Activated T-helper 1 cell treated with anti-CD3 and anti-CD28 coated beads, Interleukin-2, amount 50 U/mL, for 16 hours (primary cell): Measurements from ENCODE around the gene EYA2.
A peak's percentile ranks its signal among the peaks of the same experiment; 100 is the strongest.
"Not testable (repeated sequence)": the region's sequence is repeated elsewhere in the genome, so short reads cannot be mapped to it uniquely, and the experiment has no call there.

Experiments used
- DNase-seq, 2 donors: peaks; one replicate each; pipeline ENCODE4 v3.0.0-alpha.2; 2020; ENCODE audit warnings: low read depth in 1 of 2, low spot score in 1 of 2

The EYA2 gene

GRCh38 chr20:47167846-47168245 is 273.2 kb downstream of the EYA2 start:
- DNase-seq, result no peak

- no peak for DNase-seq
Measured at GRCh38 chr20:47172579-47172978, 277.9 kb downstream of the EYA2 start.

DNA sequence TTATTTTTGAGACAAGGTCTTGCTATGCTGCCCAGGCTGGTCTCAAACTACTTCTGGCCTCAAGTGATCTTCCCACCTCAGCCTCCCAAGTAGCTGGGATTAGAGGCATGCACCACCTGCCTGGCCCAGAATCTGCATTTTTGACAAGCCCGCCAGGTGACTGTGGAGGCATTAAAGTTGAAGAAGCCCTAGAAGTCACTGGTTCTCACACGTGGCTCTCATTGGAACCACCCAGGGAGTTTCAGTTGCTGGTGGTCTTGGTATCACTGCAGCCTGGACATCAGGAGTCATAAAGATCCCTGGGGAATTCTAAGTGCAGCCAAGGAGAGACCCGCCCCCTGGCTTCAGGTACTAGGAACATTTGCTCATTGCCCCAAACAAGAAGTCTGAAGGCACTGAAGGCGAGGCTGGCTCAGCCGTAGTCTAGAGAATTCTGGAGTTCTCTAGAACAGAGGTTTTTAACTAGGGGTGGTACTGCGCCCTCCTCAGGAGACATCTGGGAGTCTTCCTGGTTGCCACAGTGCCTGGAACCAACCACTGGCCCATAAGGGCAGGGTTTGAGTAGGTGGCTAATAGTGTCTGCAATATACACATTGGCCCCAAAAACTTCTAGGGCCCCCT is 279.1 kb downstream of the EYA2 start:
- DNase-seq, result no peak

DNA sequence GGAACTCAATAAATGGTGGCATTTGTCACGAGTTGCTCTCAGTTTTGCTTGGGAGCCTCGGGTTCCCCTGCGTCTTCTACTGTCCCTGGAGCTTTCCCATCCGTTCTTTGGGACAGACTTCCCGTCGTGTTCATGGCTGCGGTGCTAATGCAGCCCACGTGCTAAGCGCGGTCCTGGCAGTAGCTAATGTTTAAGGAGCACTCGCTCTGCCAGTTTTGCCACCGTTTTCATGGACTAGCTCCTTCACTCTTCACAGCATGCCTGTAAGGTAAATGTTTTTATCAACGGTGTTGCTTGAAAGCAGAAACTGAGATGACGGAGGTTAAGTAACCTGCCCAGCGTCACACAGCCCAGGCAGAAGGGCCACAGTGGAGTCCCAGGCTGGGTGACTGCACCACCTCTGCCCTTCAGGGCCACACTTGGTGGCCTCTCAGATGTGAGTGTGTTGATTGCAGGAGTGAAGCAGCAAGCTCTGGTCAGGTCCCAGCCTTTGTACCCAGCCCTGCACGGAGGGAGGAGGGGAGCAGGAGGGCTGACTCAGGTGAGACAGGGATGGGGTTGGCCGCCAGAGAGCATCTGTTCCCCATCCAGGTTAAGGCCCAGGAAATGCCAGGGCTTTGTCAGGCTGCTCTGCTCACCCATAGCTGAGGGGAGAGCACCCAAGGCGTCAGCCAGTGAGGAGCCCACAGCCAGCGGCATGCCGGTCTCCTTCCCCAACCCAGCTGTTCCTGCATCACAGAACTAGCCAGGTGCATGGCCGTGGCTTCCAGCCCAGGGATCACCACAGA is 280.0 kb downstream of the EYA2 start:
- DNase-seq, result no peak

GRCh38 chr20:47175493-47175892 is 280.9 kb downstream of the EYA2 start:
- DNase-seq, result no peak

- DNase-seq, result not testable (repeated sequence)
Measured at GRCh38 chr20:47176217-47176616, 281.6 kb downstream of the EYA2 start.

GRCh38 chr20:47178277-47178676 is 283.6 kb downstream of the EYA2 start:
- no peak for DNase-seq

- no peak for DNase-seq
Measured at GRCh38 chr20:47178851-47179250, 284.2 kb downstream of the EYA2 start.

GRCh38 chr20:47179267-47179666 is 284.6 kb downstream of the EYA2 start:
- no peak for DNase-seq

DNA sequence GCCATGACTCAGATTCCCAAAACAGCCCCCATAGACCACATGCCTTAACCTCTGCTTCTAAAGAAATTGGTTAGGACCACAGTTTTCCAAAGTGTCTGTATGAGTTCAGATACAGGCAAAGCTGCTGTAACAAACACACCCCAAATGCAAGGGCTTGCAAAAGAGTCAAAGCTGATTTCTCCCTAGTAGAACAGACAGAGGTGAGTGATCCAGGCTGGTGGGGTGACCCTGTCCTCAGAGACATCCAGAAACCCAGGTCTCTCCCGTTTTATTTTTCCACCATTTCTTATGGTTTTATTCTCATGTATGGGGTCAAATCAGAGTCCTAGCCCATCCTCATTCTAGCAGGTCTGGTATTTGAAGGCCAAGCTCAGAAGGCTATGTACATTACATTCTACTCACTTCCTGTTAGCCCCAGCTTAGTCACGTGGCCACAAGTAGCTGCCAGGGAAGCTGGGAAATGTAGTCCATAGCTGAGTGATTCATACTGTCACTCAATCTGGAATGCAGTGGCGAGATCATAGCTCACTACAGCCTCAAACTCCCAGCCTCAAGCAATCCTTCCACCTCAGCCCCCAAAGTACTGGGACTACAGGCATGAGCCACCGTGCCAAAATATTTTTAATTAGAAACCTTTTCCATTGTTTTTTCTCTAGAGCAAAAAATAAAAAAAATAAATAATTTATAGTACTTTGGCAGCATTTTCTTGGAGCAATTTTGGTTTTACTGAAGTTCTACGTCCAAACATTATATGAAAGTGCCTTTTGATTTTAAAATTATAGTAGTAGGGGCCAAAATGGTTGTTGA is 286.6 kb downstream of the EYA2 start:
- no peak for DNase-seq

DNA sequence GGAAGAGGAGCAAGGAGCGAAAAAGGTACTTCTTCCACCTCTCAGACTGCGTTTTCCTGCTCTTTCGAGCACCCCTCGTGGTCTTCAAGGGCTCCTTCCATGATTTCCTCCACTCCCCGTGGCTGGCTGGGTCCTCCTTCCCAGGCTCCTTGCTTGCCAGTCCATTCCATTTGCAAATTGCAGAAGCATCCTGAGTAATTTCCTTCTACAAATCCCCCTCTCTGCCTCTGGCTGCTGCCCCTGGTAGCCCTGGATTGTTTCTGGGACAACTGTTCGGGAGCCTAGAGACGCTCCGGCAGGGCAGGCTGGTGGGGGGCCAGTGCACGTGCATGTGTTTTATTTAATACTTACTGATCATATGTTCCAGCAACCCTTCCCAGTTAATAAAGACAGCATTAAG is 288.7 kb downstream of the EYA2 start:
- no peak for DNase-seq

DNA sequence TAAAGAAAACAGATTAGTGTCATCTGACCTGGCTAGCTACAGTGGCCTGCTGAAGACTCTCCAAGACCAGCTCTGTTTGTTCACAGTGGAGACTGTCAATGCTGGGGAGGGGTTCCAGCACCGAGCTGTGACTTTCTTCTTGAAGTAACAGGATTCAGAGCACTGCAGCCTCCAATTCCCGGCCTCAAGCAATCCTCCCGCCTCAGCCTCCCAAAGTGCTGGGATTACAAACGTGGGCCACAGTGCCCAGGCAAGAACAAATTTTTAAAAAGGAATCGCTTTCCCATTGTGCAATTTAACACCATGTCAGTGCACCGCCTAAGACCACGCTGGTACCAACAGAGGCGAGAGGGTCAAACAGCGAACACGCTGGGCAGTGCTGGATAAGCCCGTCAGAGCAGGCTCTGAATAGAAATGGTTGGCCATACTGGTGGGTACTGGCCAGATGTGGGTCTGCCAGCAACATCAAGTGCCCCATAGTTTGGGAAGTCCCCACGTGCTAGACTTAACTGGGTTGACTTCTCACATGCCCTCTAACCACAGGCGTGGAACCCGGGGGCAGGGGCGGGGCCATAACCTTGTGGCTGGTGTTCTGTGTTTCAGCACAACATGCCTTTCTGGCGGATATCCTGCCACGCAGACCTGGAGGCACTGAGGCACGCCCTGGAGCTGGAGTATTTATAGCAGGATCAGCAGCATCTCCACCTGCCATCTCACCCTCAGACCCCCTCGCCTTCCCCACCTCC is 293.0 kb downstream of the EYA2 start:
- no peak for DNase-seq

GRCh38 chr20:47188540-47188939 is 293.9 kb downstream of the EYA2 start:
- no peak for DNase-seq

DNA sequence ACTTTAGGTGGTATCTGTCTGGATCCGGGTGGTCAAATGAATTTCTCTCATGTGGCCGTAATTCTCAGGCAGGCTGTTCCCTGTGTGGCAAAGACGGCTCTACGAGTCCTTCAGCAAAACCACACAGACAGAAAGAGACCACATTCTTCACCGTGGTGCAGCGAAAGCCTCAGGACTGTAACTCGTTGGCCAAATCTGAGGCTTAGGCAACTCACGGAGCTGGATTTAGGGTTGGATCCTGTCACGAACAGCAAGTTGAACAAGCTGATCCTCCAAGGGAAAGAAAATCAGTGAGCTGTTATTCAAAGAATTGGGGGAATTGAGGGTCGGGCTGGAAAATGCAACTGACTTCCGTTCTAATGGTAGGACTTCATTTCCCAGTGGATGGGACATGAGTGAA is 294.4 kb downstream of the EYA2 start:
- no peak for DNase-seq

DNA sequence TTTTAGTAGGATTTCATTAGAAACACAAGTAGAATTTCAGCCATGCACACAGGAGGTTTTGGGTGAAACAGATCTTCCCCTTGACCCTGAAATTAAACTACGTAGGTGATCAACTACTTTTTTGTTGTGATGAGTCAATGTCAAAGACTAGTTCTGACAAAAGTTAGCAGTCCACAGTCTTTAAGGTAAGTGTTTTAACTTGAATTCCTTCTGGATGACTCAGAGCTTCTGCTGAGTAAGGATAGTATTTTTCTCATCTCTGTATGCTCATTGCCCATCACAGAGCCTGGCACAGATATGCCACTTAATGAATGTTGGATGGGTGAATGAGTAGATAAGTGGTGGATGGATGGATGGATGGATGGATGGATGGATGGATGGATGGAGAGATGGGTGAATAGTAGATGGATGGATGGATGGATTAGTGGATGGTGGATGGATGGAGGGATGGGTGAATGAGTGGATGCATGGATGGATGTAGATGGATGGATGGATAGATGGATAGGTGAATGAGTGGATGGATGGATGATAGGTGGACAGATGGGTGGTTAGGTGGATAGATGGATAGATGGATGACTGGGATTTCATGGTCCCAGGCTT is 296.5 kb downstream of the EYA2 start:
- no peak for DNase-seq

GRCh38 chr20:47191956-47192355 is 297.3 kb downstream of the EYA2 start:
- DNase-seq, result no peak

- no peak for DNase-seq
Measured at GRCh38 chr20:47195573-47195972, 300.9 kb downstream of the EYA2 start.

DNA sequence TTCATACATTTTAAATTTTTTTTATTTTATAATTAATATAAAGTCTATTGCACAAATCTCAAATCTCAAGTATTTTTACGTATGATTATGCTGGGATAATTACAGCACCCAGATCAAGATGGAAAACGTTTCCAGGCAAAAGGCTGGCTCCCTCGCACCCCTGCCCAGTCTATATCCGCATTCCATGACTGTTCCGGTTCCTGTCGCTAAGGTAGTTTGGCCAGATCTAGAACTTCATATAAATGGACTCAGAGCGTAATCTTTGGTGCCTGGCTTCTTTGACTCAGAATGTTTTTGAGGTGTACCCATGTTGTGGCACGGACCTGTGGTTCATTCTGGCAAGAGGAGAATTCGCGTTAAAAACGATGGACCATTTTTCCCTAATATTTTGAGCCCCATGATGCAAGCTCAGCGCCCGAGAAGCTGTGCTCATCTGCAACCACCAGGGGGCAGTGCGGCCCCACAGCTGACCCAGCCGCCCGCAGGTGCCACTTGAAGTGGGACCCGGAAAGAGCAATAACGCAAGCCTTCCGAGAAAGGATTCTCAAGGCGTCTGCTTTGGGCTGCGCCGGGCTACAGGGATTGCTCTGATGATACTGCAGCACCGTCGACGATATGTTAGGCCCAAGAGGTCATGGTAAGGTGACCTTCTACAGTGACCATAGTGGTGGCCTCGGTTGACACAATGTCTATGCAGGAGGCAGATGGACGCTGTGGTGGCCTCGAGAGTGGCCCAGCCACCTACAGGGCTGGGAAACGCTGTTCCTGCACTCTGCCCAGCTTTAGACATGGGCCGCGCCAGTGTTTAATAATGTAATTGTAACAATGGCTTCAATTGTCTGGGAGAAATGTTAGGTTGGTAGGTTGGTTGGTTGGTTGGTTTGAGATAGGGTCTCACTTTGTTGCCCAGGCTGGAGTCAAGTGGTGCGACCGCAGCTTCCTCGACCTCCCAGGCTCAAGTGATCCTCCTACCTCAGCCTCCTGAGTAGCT is 301.7 kb downstream of the EYA2 start:
- DNase-seq, result peak; percentile 39 to 54

DNA sequence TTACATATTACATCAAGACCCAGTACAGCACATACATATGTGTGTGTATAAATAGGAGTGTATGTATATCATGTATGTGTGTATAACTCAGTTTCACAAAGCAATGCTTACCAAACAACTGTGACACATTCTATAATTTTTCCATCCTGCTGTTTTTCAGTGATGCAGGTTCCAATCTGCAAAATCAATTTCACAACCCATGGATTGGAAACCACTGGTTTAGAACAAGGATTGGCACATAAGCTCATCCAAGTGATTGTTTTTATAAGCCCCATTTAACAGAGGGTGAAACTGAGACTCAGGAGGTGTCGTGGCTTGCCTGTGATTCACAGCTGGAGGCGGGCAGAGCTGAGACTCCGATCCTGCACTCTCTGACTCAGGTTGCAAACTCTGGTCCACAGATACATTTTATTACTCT is 303.6 kb downstream of the EYA2 start:
- DNase-seq, result no peak
